Osteocyte (in vitro differentiated cells): ENCODE results near the gene ERAP2. TPM values are rescaled to one million over a fixed set of nuclear protein-coding genes. Genes with fewer than 3 reads are reported as not detected.

Experiments
- DNase-seq: peaks from one replicate; pipeline ENCODE4 v3.0.0; 2021; ENCODE audit warnings: mixed read lengths; ENCODE audit not compliant: unreplicated experiment; ENCODE audit errors: extremely low spot score
- H3K27ac Mint-ChIP-seq: one replicate; pipeline ENCODE4 v1.8.0; 2021; ENCODE audit warnings: mild to moderate bottlenecking, mixed read lengths; ENCODE audit not compliant: unreplicated experiment
- H3K27me3 Mint-ChIP-seq: one replicate; pipeline ENCODE4 v1.8.0; 2021; ENCODE audit warnings: mixed read lengths; ENCODE audit not compliant: unreplicated experiment
- H3K36me3 Mint-ChIP-seq: one replicate; pipeline ENCODE4 v1.8.0; 2021; ENCODE audit warnings: mixed read lengths; ENCODE audit not compliant: unreplicated experiment
- H3K4me1 Mint-ChIP-seq: one replicate; pipeline ENCODE4 v1.8.0; 2021; ENCODE audit warnings: mixed read lengths; ENCODE audit not compliant: unreplicated experiment
- H3K4me3 Mint-ChIP-seq: one replicate; pipeline ENCODE4 v1.8.0; 2021; ENCODE audit warnings: mild to moderate bottlenecking, moderate library complexity, mixed read lengths; ENCODE audit not compliant: unreplicated experiment
- H3K9me3 Mint-ChIP-seq: one replicate; pipeline ENCODE4 v1.8.0; 2021; ENCODE audit warnings: mixed read lengths; ENCODE audit not compliant: unreplicated experiment
- CTCF ChIP-seq: fragments of 200-600 bp; sonication (generic); IDR thresholded peaks from 2 replicates; pipeline ENCODE4 v1.5.0; 2021; ENCODE audit warnings: antibody characterized with exemption, mild to moderate bottlenecking, moderate library complexity
- total RNA-seq: library from RNA; stranded (reverse); gene quantifications from 2 replicates; pipeline ENCODE4 v1.2.1, GENCODE V29; 2021

The ERAP2 gene
- total RNA-seq, 1 donor from 2014 or later = 3.5 TPM

DNA sequence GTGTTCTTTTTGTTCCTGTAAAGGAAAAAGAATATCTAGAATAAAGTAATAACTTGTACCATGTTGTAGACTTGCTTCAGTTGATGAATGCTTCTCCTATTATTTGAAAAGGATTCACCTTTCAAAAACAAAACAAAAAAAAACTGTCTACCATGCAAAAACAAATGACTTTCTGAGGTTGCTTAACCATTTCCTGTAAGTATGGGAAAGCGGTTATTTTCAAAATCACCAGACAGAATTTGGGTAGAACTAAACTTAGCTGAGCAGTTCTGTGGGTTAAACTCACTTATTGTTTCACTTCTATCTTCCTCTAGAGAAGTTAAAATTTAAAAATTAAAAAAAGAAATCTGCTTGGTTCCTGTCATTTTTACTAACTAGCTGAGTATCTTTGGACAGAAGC is 84.8 kb downstream of the ERAP2 start:
- Mint-ChIP-seq H3K4me1 (peaks cover 63% of the 10 kb centered on the region), H3K27me3 (no peaks in the 10 kb centered on the region), H3K9me3 (no peaks in the 10 kb centered on the region), H3K36me3 (peaks cover 8% of the 10 kb centered on the region), H3K27ac (no peak overlapping the region), H3K4me3 (no peak overlapping the region)
- no peak for TF ChIP-seq CTCF
- DNase-seq = no peak

GRCh38 chr5:96962540-96962991 is 86.3 kb downstream of the ERAP2 start:
- no peak overlapping the region for H3K4me3 Mint-ChIP-seq
- peak overlapping the region; percentile 73 for H3K27ac Mint-ChIP-seq

DNA sequence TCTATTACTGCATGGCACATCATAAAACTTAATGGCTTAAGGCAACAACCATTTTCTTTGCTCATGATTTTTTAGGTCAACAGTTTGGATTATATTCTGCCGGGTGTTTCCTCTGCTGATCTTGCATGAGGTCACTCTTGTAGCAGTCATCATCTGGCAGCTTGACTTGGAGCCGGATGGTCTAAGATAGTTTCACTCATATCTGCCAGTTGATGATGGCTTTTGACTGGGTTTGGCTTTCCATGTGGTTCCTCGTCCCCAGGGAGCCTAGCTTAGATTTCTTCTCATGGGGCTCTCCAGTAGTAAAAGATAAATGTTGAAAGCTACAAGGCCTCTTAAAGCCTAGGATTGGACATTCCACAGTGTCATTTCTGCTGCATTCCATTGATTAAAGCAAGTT is 87.0 kb downstream of the ERAP2 start:
- peaks cover 66% of the 10 kb centered on the region for H3K4me1 Mint-ChIP-seq
- no peaks in the 10 kb centered on the region for H3K27me3 Mint-ChIP-seq
- DNase-seq = no peak
- H3K9me3 Mint-ChIP-seq = no peaks in the 10 kb centered on the region
- TF ChIP-seq CTCF = no peak
- H3K4me3 Mint-ChIP-seq = no peak overlapping the region
- peak overlapping the region; percentile 73 for H3K27ac Mint-ChIP-seq
- H3K36me3 Mint-ChIP-seq = peaks cover 5% of the 10 kb centered on the region

More at GRCh38 chr5:96962540-96962991, 86.3 kb downstream of the ERAP2 start:
- peaks cover 5% of the 10 kb centered on the region for H3K36me3 Mint-ChIP-seq
- TF ChIP-seq CTCF = no peak
- DNase-seq = no peak
- H3K4me1 Mint-ChIP-seq = peaks cover 66% of the 10 kb centered on the region
- no peaks in the 10 kb centered on the region for H3K27me3 Mint-ChIP-seq
- H3K9me3 Mint-ChIP-seq = no peaks in the 10 kb centered on the region

GRCh38 chr5:96966801-96967200 is 90.5 kb downstream of the ERAP2 start:
- H3K36me3 Mint-ChIP-seq = peaks cover 2% of the 10 kb centered on the region
- H3K27me3 Mint-ChIP-seq = no peaks in the 10 kb centered on the region
- H3K9me3 Mint-ChIP-seq = no peaks in the 10 kb centered on the region
- H3K4me3 Mint-ChIP-seq = no peak overlapping the region
- H3K4me1 Mint-ChIP-seq = peaks cover 83% of the 10 kb centered on the region
- no peak for TF ChIP-seq CTCF
- DNase-seq = no peak
- H3K27ac Mint-ChIP-seq = no peak overlapping the region

GRCh38 chr5:96967400-96967799 is 91.1 kb downstream of the ERAP2 start:
- no peak overlapping the region for H3K4me3 Mint-ChIP-seq
- no peaks in the 10 kb centered on the region for H3K27me3 Mint-ChIP-seq
- peak overlapping the region; percentile 82 for H3K27ac Mint-ChIP-seq
- H3K4me1 Mint-ChIP-seq = peaks cover 78% of the 10 kb centered on the region
- TF ChIP-seq CTCF = no peak
- no peaks in the 10 kb centered on the region for H3K9me3 Mint-ChIP-seq
- peaks cover 2% of the 10 kb centered on the region for H3K36me3 Mint-ChIP-seq
- DNase-seq = no peak
